Body of pancreas (tissue), 4 donors: ENCODE data around the gene GATA2. TPM values are rescaled to one million over a fixed set of nuclear protein-coding genes. Genes with fewer than 3 reads are reported as not detected.

Experiments
- ATAC-seq: fragments of 150-250 bp; one replicate; pipeline ENCODE4 v1.9.1; 2016
- DNase-seq, 4 donors: peaks; one replicate each; pipeline ENCODE4 v3.0.0-alpha.2; 2019
- H3K27ac ChIP-seq, 4 donors: fragments of 200-600 bp; sonication (generic); 1 replicate in 3 of 4; 2 replicates in 1 of 4; pipeline versions ENCODE4 v1.5.1 to v1.6.1; 2016 to 2019; ENCODE audit warnings: mild to moderate bottlenecking in 1 of 4, mixed read lengths in 1 of 4, moderate library complexity in 1 of 4
- H3K27me3 ChIP-seq, 2 donors: fragments of 200-600 bp; sonication (generic); one replicate each; pipeline ENCODE4 v1.6.0; 2016; ENCODE audit warnings: mild to moderate bottlenecking in 1 of 2
- H3K36me3 ChIP-seq, 2 donors: fragments of 200-600 bp; sonication (generic); replicated peaks in 1 of 2; 2 replicates each; pipeline ENCODE4 v1.5.1; 2016; ENCODE audit warnings: low read depth in 2 of 2; ENCODE audit not compliant: insufficient read depth in 1 of 2
- H3K4me1 ChIP-seq: fragments of 200-600 bp; sonication (generic); one replicate; pipeline ENCODE4 v1.6.0; 2016
- H3K4me3 ChIP-seq, 2 donors: fragments of 200-600 bp; sonication (generic); 1 replicate in 1 of 2; 2 replicates in 1 of 2; pipeline ENCODE4 v1.5.1; 2016 to 2019
- H3K9me3 ChIP-seq, 3 donors: fragments of 200-600 bp; sonication (generic); 1 replicate in 2 of 3; 2 replicates in 1 of 3; pipeline ENCODE4 v1.5.1; 2016
- CTCF ChIP-seq, 7 experiments: fragments of 450-650 bp in 4 of 7; fragments of 200-600 bp in 3 of 7; sonication (generic) in 3 of 7; IDR thresholded peaks; one replicate each; pipeline ENCODE4 v1.5.1; 2016 to 2019; ENCODE audit warnings: antibody characterized with exemption in 7 of 7
- POLR2A ChIP-seq, 3 donors: fragments of 450-650 bp; IDR thresholded peaks; one replicate each; pipeline ENCODE4 v1.6.1; 2016; ENCODE audit warnings: antibody characterized with exemption in 3 of 3, mild to moderate bottlenecking in 2 of 3
- WGBS, 2 donors: methylation state at CpG; one replicate each; pipeline ENCODE4 v1.1.5; 2017; 5-methylcytosine and 5-hydroxymethylcytosine counted together
- intact Hi-C: fragments of 100-400 bp; cut with DNase I; formaldehyde crosslinking; loops from one replicate; pipeline ENCODE4 v1.15.1; 2023
- total RNA-seq, 2 donors: library from RNA; depleted of rRNA; stranded (reverse); fragments of >200 nt; gene quantifications; one replicate each; pipeline ENCODE4 v1.1.0, GENCODE V29; 2016

Gene GATA2
- total RNA-seq, 2 donors from 2014 or later, result 11.7 to 12.9 TPM

- 76 to 91% methylated on average over 4 of the region's 4 CpGs for WGBS, 2 donors
- H3K4me1 ChIP-seq, result peaks cover 14% of the 10 kb centered on the region
- ATAC-seq (no peak), DNase-seq (no peak)
- no peaks in the 10 kb centered on the region for H3K36me3 ChIP-seq
- H3K4me3 ChIP-seq, result no peak overlapping the region
- no peaks in the 10 kb centered on the region for H3K27me3 ChIP-seq
- intact Hi-C loops, result loop anchor here (10.0 kb wide), 1 partner anchor 426 kb away; no protein-coding TSS in a partner anchor
- TF ChIP-seq POLR2A (IDR thresholded peaks at IDR 0.05) (no peak), CTCF (IDR thresholded peaks at IDR 0.05) (no peak)
- no peak overlapping the region for H3K27ac ChIP-seq
- H3K9me3 ChIP-seq, result no peaks in the 10 kb centered on the region
Measured at GRCh38 chr3:128500556-128500955, 7.6 kb upstream of the GATA2 start.

GRCh38 chr3:128499724-128500275 is 6.8 kb upstream of the GATA2 start:
- DNase-seq (no peak), ATAC-seq (no peak)
- intact Hi-C loops, result loop anchor here (5.0 to 10.0 kb wide), 2 partner anchors 72 to 425 kb away; no protein-coding TSS in a partner anchor
- Histone ChIP-seq H3K4me1 (peaks cover 17% of the 10 kb centered on the region), H3K9me3 (no peaks in the 10 kb centered on the region), H3K27ac (no peak overlapping the region), H3K27me3 (no peaks in the 10 kb centered on the region), H3K36me3 (no peaks in the 10 kb centered on the region), H3K4me3 (no peak overlapping the region)
- 84 to 91% methylated on average over 4 of the region's 4 CpGs for WGBS, 2 donors
- TF ChIP-seq POLR2A (IDR thresholded peaks at IDR 0.05) (no peak), CTCF (IDR thresholded peaks at IDR 0.05) (no peak)

- 72 to 75% methylated on average over 15 of the region's 15 CpGs for WGBS, 2 donors
- H3K9me3 ChIP-seq, result no peaks in the 10 kb centered on the region
- H3K36me3 ChIP-seq, result no peaks in the 10 kb centered on the region
- ATAC-seq (no peak), DNase-seq (no peak)
- H3K4me1 ChIP-seq, result peaks cover 21% of the 10 kb centered on the region
- intact Hi-C loops, result loop anchor here (5.0 kb wide), 1 partner anchor 72 kb away; no protein-coding TSS in a partner anchor
- no peak overlapping the region for H3K27ac ChIP-seq
- no peak overlapping the region for H3K4me3 ChIP-seq
- no peaks in the 10 kb centered on the region for H3K27me3 ChIP-seq
- no peak for TF ChIP-seq POLR2A (IDR thresholded peaks at IDR 0.05)
- no peak for TF ChIP-seq CTCF (IDR thresholded peaks at IDR 0.05)
Measured at GRCh38 chr3:128498901-128499530, 6.0 kb upstream of the GATA2 start.

- ATAC-seq (no peak), DNase-seq (no peak)
- Histone ChIP-seq H3K4me3 (no peak overlapping the region), H3K27ac (no peak overlapping the region), H3K4me1 (peaks cover 30% of the 10 kb centered on the region), H3K27me3 (no peaks in the 10 kb centered on the region), H3K9me3 (no peaks in the 10 kb centered on the region), H3K36me3 (no peaks in the 10 kb centered on the region)
- WGBS, 2 donors, result 34 to 36% methylated on average over 5 of the region's 5 CpGs
- TF ChIP-seq POLR2A (IDR thresholded peaks at IDR 0.05) (no peak), CTCF (IDR thresholded peaks at IDR 0.05) (no peak)
- intact Hi-C loops, result loop anchor here (5.0 kb wide), 1 partner anchor 71 kb away; no protein-coding TSS in a partner anchor
Measured at GRCh38 chr3:128498127-128498626, 5.2 kb upstream of the GATA2 start.
